RWPE2 (cell line): ENCODE data around the gene EFNA5.

Source experiments
- ATAC-seq: fragments of 200-7000 bp; cut with Tn5 transposase; 3 replicates; pipeline ENCODE4 v1.9.1; 2021; ENCODE audit warnings: low read depth
- DNase-seq: peaks from one replicate; pipeline ENCODE4 v3.0.0-alpha.2; 2020; ENCODE audit warnings: low spot score
- H3K27ac ChIP-seq: fragments of 450-650 bp; 2 replicates; pipeline ENCODE4 v1.5.1; 2017; ENCODE audit warnings: mild to moderate bottlenecking; ENCODE audit not compliant: poor library complexity, severe bottlenecking
- H3K27me3 ChIP-seq: fragments of 250-450 bp; sonication (Bioruptor Pico); 2 replicates; pipeline ENCODE4 v1.5.1; 2021; ENCODE audit warnings: mild to moderate bottlenecking, moderate library complexity; ENCODE audit not compliant: insufficient read depth, poor library complexity, severe bottlenecking
- H3K36me3 ChIP-seq: fragments of 250-450 bp; sonication (Bioruptor Pico); 2 replicates; pipeline ENCODE4 v1.5.1; 2020; ENCODE audit warnings: low read depth, mild to moderate bottlenecking, moderate library complexity
- H3K4me1 ChIP-seq: fragments of 250-450 bp; sonication (Bioruptor Pico); 2 replicates; pipeline ENCODE4 v1.5.1; 2021; ENCODE audit warnings: mild to moderate bottlenecking, moderate library complexity; ENCODE audit not compliant: insufficient read depth, poor library complexity, severe bottlenecking
- H3K4me3 ChIP-seq: fragments of 250-450 bp; sonication (Bioruptor Pico); 2 replicates; pipeline ENCODE4 v1.5.1; 2021; ENCODE audit warnings: mild to moderate bottlenecking, moderate library complexity; ENCODE audit not compliant: severe bottlenecking
- H3K9me3 ChIP-seq: fragments of 250-450 bp; sonication (Bioruptor Pico); 2 replicates; pipeline ENCODE4 v1.5.1; 2021; ENCODE audit warnings: mild to moderate bottlenecking, moderate library complexity; ENCODE audit not compliant: severe bottlenecking
- CTCF ChIP-seq: fragments of 450-650 bp; IDR thresholded peaks from one replicate; pipeline ENCODE4 v1.5.1; 2017; ENCODE audit warnings: mild to moderate bottlenecking, moderate library complexity; ENCODE audit not compliant: poor library complexity, severe bottlenecking

The EFNA5 gene

GRCh38 chr5:107672211-107673038, 1.7 kb upstream of the EFNA5 start:
- ATAC-seq: peak; percentile 70
- no peak for TF ChIP-seq CTCF
- Histone ChIP-seq H3K27ac (peak overlapping the region; percentile 85), H3K4me1 (peaks cover 21% of the 10 kb centered on the region), H3K4me3 (peak overlapping the region; percentile 67), H3K36me3 (no peaks in the 10 kb centered on the region), H3K9me3 (no peaks in the 10 kb centered on the region), H3K27me3 (no peaks in the 10 kb centered on the region)
- peak; percentile 98 for DNase-seq

GRCh38 chr5:107671742-107672210, 1.0 kb upstream of the EFNA5 start:
- Histone ChIP-seq H3K27ac (peak overlapping the region; percentile 85), H3K4me3 (peak overlapping the region; percentile 67), H3K4me1 (peaks cover 28% of the 10 kb centered on the region), H3K9me3 (no peaks in the 10 kb centered on the region), H3K27me3 (no peaks in the 10 kb centered on the region), H3K36me3 (no peaks in the 10 kb centered on the region)
- no peak for TF ChIP-seq CTCF
- ATAC-seq (peak; percentile 7; the same call in 1 of the 3 replicates), DNase-seq (peak; percentile 71)

- DNase-seq (peak; percentile 71), ATAC-seq (peak; percentile 3; the same call in 1 of the 3 replicates)
- TF ChIP-seq CTCF: peak; percentile 8
- Histone ChIP-seq H3K9me3 (no peaks in the 10 kb centered on the region), H3K4me1 (peaks cover 42% of the 10 kb centered on the region), H3K36me3 (0 out of 2 replicates have a peak, but pooled peaks cover 4% of the 10 kb centered on the region), H3K4me3 (peak overlapping the region; percentile 67), H3K27ac (peak overlapping the region; percentile 85), H3K27me3 (no peaks in the 10 kb centered on the region)
Observed at GRCh38 chr5:107670087-107670931, 428 bp downstream of the EFNA5 start.

GRCh38 chr5:107669096-107670031, 1.4 kb downstream of the EFNA5 start:
- Histone ChIP-seq H3K27ac (peak overlapping the region; percentile 85), H3K4me3 (peak overlapping the region; percentile 67), H3K4me1 (peaks cover 38% of the 10 kb centered on the region), H3K36me3 (0 out of 2 replicates have a peak, but pooled peaks cover 4% of the 10 kb centered on the region), H3K27me3 (no peaks in the 10 kb centered on the region), H3K9me3 (no peaks in the 10 kb centered on the region)
- TF ChIP-seq CTCF: no peak
- DNase-seq (peak; percentile 76), ATAC-seq (0 out of 3 replicates have a peak, but pooled peaks have one; percentile 1)
